Suprapubic skin (tissue), 3 donors: Measurements from ENCODE around the gene CDH4.

Source experiments
- CTCF ChIP-seq, 2 donors: fragments of 200-600 bp in 1 of 2; fragments of 450-650 bp in 1 of 2; sonication (generic) in 1 of 2; IDR thresholded peaks; one replicate each; pipeline ENCODE4 v1.5.1; 2016 to 2019; ENCODE audit warnings: antibody characterized with exemption in 2 of 2, mild to moderate bottlenecking in 1 of 2, moderate library complexity in 1 of 2
- EP300 ChIP-seq: sonication (generic); formaldehyde crosslinking; IDR thresholded peaks from one replicate; pipeline ENCODE4 v1.6.1; 2017; ENCODE audit warnings: antibody characterized with exemption
- POLR2A ChIP-seq, 2 donors: fragments of 450-650 bp; IDR thresholded peaks; one replicate each; pipeline ENCODE4 v1.6.1; 2017; ENCODE audit warnings: antibody characterized with exemption in 2 of 2, mild to moderate bottlenecking in 2 of 2, moderate library complexity in 2 of 2

GRCh38 chr20:61267241-61267640 lies 15.2 kb downstream of the CDH4 start:
- TF ChIP-seq CTCF (IDR thresholded peaks at IDR 0.05) (no peak), EP300 (no peak), POLR2A (IDR thresholded peaks at IDR 0.05) (no peak)
